Measurements from ENCODE around the gene PKD1L1.

GRCh38 chr7:47747160-47747559, 201.1 kb downstream of the PKD1L1 start:
- TF ChIP-seq, protein P1, sequence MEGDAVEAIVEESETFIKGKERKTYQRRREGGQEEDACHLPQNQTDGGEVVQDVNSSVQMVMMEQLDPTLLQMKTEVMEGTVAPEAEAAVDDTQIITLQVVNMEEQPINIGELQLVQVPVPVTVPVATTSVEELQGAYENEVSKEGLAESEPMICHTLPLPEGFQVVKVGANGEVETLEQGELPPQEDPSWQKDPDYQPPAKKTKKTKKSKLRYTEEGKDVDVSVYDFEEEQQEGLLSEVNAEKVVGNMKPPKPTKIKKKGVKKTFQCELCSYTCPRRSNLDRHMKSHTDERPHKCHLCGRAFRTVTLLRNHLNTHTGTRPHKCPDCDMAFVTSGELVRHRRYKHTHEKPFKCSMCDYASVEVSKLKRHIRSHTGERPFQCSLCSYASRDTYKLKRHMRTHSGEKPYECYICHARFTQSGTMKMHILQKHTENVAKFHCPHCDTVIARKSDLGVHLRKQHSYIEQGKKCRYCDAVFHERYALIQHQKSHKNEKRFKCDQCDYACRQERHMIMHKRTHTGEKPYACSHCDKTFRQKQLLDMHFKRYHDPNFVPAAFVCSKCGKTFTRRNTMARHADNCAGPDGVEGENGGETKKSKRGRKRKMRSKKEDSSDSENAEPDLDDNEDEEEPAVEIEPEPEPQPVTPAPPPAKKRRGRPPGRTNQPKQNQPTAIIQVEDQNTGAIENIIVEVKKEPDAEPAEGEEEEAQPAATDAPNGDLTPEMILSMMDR (IDR thresholded peaks at IDR 0.05; ENCODE audit: poor library complexity, severe bottlenecking) = no peak
- no peak for TF ChIP-seq POLR2AphosphoS5 (IDR thresholded peaks at IDR 0.05)
- TF ChIP-seq RAD21 (conservative IDR thresholded peaks at IDR 0.05) = no peak
- TF ChIP-seq MXI1 (conservative IDR thresholded peaks at IDR 0.05; ENCODE audit: poor library complexity, severe bottlenecking) = no peak
- TF ChIP-seq EP300 (conservative IDR thresholded peaks at IDR 0.05; ENCODE audit: poor library complexity, severe bottlenecking) = no peak
- no peak for TF ChIP-seq REST (IDR thresholded peaks at IDR 0.05; ENCODE audit: borderline replicate concordance)
- no peak for TF ChIP-seq SMC3 (conservative IDR thresholded peaks at IDR 0.05; ENCODE audit: poor library complexity)
- TF ChIP-seq EZH2 (IDR thresholded peaks at IDR 0.05; ENCODE audit: borderline replicate concordance, insufficient read depth, low read length, poor library complexity, severe bottlenecking) = no peak

Data from neural cell (in vitro differentiated cells).